Lower leg skin (tissue), 4 donors: ENCODE data around the gene NEU3. TPM values are rescaled to one million over a fixed set of nuclear protein-coding genes. Genes with fewer than 3 reads are reported as not detected.
A peak's percentile ranks its signal among the peaks of the same experiment; 100 is the strongest.

ENCODE experiments used
- DNase-seq, 2 donors: peaks; one replicate each; pipeline ENCODE4 v3.0.0-alpha.2; 2019; ENCODE audit warnings: low spot score in 2 of 2
- H3K4me3 ChIP-seq: fragments of 200-600 bp; sonication (generic); 2 replicates; pipeline ENCODE4 v1.5.1; 2017; ENCODE audit warnings: mild to moderate bottlenecking, low read depth; ENCODE audit not compliant: poor library complexity, severe bottlenecking
- POLR2A ChIP-seq, 2 donors: fragments of 450-650 bp; IDR thresholded peaks; one replicate each; pipeline ENCODE4 v1.6.1; 2016 to 2017; ENCODE audit warnings: antibody characterized with exemption in 2 of 2, mild to moderate bottlenecking in 1 of 2, moderate library complexity in 1 of 2
- WGBS, 2 donors: methylation state at CpG; one replicate each; pipeline ENCODE4 v1.1.5; 2018; 5-methylcytosine and 5-hydroxymethylcytosine counted together
- intact Hi-C: fragments of 100-400 bp; cut with DNase I; formaldehyde crosslinking; loops from one replicate; pipeline ENCODE4 v1.15.0; 2023; ENCODE audit warnings: low total_unique reads
- total RNA-seq, 4 donors: library from RNA; depleted of rRNA; stranded (reverse); fragments of >200 nt; gene quantifications; one replicate each; pipeline ENCODE4 v1.1.0, GENCODE V29; 2016
- TF ChIP-seq, protein P1 (sequence below), 3 donors: fragments of 450-650 bp; IDR thresholded peaks; one replicate each; pipeline ENCODE4 v1.5.1; 2016; ENCODE audit warnings: antibody characterized with exemption in 3 of 3, mild to moderate bottlenecking in 3 of 3, moderate library complexity in 2 of 3

NEU3 gene
- total RNA-seq, 4 donors from 2014 or later: 4.3 to 7.4 (median 5.9) TPM

DNA sequence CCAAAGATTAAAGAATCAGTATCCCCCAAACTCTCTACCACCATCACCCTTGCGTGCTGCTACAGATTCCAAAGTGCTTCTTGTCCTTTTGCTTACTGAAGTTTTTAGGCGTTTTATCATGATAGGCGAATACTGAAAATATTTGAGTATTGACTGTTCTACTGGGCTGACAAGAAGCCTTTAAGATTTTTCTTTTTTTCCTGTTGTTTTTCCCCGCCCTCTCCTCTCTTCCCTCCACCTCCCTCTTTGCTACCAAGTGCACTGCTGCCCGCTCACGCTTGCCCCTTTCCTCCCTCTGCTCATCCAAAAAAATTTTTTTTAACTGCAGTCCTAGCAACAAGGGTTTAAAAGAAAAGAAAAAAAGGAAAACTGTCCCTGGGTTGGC is 39.0 kb upstream of the NEU3 start:
- no peak for DNase-seq
- 0% methylated on average over 6 of the region's 6 CpGs for WGBS, 2 donors

GRCh38 chr11:74950374-74950969 is 38.3 kb upstream of the NEU3 start:
- DNase-seq: no peak
- WGBS, 2 donors: 74 to 81% methylated on average over 2 of the region's 2 CpGs
- intact Hi-C loops: no loop called here
- no peak overlapping the region for H3K4me3 ChIP-seq
- TF ChIP-seq, protein P1, sequence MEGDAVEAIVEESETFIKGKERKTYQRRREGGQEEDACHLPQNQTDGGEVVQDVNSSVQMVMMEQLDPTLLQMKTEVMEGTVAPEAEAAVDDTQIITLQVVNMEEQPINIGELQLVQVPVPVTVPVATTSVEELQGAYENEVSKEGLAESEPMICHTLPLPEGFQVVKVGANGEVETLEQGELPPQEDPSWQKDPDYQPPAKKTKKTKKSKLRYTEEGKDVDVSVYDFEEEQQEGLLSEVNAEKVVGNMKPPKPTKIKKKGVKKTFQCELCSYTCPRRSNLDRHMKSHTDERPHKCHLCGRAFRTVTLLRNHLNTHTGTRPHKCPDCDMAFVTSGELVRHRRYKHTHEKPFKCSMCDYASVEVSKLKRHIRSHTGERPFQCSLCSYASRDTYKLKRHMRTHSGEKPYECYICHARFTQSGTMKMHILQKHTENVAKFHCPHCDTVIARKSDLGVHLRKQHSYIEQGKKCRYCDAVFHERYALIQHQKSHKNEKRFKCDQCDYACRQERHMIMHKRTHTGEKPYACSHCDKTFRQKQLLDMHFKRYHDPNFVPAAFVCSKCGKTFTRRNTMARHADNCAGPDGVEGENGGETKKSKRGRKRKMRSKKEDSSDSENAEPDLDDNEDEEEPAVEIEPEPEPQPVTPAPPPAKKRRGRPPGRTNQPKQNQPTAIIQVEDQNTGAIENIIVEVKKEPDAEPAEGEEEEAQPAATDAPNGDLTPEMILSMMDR (IDR thresholded peaks at IDR 0.05): no peak
- TF ChIP-seq POLR2A (IDR thresholded peaks at IDR 0.05): no peak

More for the DNA sequence above, 39.0 kb upstream of the NEU3 start:
- intact Hi-C loops: no loop called here
- TF ChIP-seq, protein P1 (IDR thresholded peaks at IDR 0.05): no peak
- TF ChIP-seq POLR2A (IDR thresholded peaks at IDR 0.05): no peak
- H3K4me3 ChIP-seq: peak overlapping the region; percentile 77

DNA sequence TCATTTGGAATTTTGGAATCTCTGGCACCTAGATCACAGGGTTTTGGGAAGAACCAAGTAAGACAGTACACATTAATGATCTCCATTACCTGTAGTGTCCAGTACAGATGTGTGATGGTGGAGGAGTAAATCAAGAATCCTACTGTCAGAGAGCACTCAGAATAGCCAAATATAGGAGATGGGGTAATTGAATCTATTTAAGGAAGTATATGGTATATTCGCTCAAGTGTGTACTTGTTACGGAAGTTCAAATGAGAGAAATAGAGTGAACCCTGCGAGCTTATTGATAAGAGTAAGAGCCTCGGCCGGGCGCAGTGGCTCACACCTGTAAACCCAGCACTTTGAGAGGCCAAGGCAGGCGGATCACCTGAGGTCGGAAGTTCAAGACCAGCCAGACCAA is 37.5 kb upstream of the NEU3 start:
- intact Hi-C loops: no loop called here
- no peak for DNase-seq
- H3K4me3 ChIP-seq: no peak overlapping the region
- no peak for TF ChIP-seq POLR2A (IDR thresholded peaks at IDR 0.05)
- TF ChIP-seq, protein P1 (IDR thresholded peaks at IDR 0.05): no peak
- 93 to 95% methylated on average over 8 of the region's 8 CpGs for WGBS, 2 donors

DNA sequence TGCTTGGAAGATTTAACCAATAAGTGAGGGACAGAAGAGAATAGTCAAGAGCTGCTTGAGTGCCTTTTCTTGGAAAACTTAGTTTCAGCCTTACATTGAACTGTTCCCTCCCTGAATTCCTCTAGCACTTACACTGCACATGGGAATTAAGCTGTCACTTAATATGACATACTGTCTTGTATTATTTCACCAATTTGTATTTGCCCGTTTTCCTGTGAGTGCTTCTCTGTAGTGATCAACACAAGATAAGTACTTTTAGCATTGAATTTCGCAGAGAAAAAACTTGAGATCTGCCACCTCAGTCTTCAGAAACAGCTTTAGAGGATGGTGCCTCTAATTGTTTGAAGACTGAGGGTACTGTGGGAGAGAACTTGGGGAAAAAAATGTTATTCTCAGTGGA is 36.0 kb upstream of the NEU3 start:
- intact Hi-C loops: no loop called here
- WGBS, 2 donors: 71 to 72% methylated on average over 2 of the region's 2 CpGs
- TF ChIP-seq POLR2A (IDR thresholded peaks at IDR 0.05): no peak
- TF ChIP-seq, protein P1 (IDR thresholded peaks at IDR 0.05): no peak
- DNase-seq: no peak
- H3K4me3 ChIP-seq: no peak overlapping the region

GRCh38 chr11:74953451-74953850 is 35.3 kb upstream of the NEU3 start:
- TF ChIP-seq, protein P1 (IDR thresholded peaks at IDR 0.05): no peak
- no peak for DNase-seq
- no peak overlapping the region for H3K4me3 ChIP-seq
- 93 to 95% methylated on average over 5 of the region's 5 CpGs for WGBS, 2 donors
- intact Hi-C loops: no loop called here

DNA sequence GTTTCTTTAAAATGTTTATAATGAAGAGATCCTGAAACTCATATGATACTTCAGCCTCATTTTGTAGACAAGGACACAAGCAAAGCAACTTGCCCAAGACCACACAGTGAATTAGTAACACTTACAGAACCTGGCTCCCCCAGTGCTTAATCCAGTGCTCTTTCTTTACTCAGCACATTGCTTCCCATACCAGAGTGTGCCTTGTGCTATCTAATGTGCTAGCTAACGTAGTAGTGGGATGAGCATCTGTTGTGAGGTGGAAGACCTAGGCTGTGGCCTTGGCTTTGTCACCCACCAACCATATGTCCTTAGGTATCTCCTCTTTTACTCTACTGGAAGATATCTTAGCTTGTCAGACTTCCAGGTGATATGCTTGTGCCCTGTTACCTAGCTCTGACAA is 34.5 kb upstream of the NEU3 start:
- TF ChIP-seq POLR2A (IDR thresholded peaks at IDR 0.05): no peak
- TF ChIP-seq, protein P1 (IDR thresholded peaks at IDR 0.05): no peak
- no peak for DNase-seq
- intact Hi-C loops: no loop called here
- H3K4me3 ChIP-seq: no peak overlapping the region
- 96 to 100% methylated on average over 1 of the region's 1 CpG for WGBS, 2 donors
